22Rv1 (cell line): ENCODE measurements around the gene CLASP1.
"Not testable (repeated sequence)": the region's sequence is repeated elsewhere in the genome, so short reads cannot be mapped to it uniquely, and the experiment has no call there.

ENCODE experiments used
- CTCF ChIP-seq: fragments of 450-650 bp; IDR thresholded peaks from 2 replicates; pipeline ENCODE4 v1.5.1; 2017; ENCODE audit warnings: mild to moderate bottlenecking
- ZFX ChIP-seq: fragments of 450-650 bp; IDR thresholded peaks from 2 replicates; pipeline ENCODE4 v1.6.1; 2017; ENCODE audit warnings: antibody characterized with exemption, borderline replicate concordance

DNA sequence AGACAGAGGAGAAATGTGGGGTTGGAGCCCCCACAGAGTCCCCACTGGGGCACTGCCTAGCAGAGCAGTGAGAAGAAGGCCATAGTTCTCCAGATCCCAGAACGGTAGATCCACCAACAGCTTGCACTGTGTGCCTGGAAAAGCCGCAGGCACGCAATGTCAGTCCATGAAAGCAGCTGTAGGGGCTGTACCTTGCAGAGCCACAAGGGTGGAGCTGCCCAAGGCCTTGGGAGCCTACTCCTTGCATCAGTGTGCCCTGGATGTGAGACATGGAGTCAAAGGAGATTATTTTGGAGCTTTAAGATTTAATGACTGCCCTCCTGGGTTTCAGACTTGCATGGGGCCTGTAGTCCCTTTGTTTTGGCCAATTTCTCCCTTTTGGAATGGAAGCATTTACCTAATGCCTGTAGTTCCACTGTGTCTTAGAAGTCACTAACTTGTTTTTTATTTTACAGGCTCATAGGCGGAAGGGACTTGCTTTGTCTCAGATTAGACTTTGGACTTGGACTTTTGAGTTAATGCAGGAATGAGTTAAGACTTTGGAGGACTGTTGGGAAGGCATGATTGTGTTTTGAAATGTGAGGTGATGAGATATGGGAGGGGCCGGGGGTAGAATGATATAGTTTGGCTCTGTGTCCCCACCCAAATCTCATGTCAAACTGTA, 274.7 kb downstream of the CLASP1 start:
- not testable (repeated sequence) for TF ChIP-seq CTCF, ZFX
